Suprapubic skin (tissue), 4 donors: ENCODE measurements around the gene SLC16A13.

Experiments used
- EP300 ChIP-seq: sonication (generic); formaldehyde crosslinking; IDR thresholded peaks from one replicate; pipeline ENCODE4 v1.6.1; 2017; ENCODE audit warnings: antibody characterized with exemption
- POLR2A ChIP-seq, 2 donors: fragments of 450-650 bp; IDR thresholded peaks; one replicate each; pipeline ENCODE4 v1.6.1; 2017; ENCODE audit warnings: antibody characterized with exemption in 2 of 2, mild to moderate bottlenecking in 2 of 2, moderate library complexity in 2 of 2
- POLR2AphosphoS5 ChIP-seq, 3 donors: sonication (generic); formaldehyde crosslinking; IDR thresholded peaks; one replicate each; pipeline ENCODE4 v1.6.1; 2017; ENCODE audit warnings: antibody characterized with exemption in 3 of 3
- TF ChIP-seq, protein P1 (sequence below), 2 donors: fragments of 200-600 bp in 1 of 2; fragments of 450-650 bp in 1 of 2; sonication (generic) in 1 of 2; IDR thresholded peaks; one replicate each; pipeline ENCODE4 v1.5.1; 2016 to 2019; ENCODE audit warnings: antibody characterized with exemption in 2 of 2, mild to moderate bottlenecking in 1 of 2, moderate library complexity in 1 of 2

DNA sequence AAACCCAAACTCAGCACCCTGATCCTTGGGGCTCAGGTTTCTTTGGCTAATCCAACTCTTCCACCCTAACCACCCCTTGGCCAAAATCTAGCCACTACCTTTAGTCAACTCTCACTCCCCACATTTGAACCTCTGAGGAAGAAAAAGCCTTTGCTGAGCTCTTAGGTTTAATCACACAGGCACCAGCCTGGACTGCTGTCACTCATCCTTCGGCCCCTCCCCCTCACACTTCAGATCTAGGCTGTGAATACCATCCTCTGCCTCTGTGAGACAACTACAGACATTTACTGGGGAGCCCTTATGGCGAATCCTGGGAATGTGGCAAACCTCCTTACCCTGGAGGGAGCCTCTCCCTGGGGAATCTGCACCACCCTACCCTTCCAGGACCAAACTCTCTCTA lies 28.7 kb upstream of the SLC16A13 start:
- TF ChIP-seq, protein P1, sequence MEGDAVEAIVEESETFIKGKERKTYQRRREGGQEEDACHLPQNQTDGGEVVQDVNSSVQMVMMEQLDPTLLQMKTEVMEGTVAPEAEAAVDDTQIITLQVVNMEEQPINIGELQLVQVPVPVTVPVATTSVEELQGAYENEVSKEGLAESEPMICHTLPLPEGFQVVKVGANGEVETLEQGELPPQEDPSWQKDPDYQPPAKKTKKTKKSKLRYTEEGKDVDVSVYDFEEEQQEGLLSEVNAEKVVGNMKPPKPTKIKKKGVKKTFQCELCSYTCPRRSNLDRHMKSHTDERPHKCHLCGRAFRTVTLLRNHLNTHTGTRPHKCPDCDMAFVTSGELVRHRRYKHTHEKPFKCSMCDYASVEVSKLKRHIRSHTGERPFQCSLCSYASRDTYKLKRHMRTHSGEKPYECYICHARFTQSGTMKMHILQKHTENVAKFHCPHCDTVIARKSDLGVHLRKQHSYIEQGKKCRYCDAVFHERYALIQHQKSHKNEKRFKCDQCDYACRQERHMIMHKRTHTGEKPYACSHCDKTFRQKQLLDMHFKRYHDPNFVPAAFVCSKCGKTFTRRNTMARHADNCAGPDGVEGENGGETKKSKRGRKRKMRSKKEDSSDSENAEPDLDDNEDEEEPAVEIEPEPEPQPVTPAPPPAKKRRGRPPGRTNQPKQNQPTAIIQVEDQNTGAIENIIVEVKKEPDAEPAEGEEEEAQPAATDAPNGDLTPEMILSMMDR (IDR thresholded peaks at IDR 0.05), result no peak
- TF ChIP-seq POLR2A (IDR thresholded peaks at IDR 0.05), result no peak
- TF ChIP-seq POLR2AphosphoS5 (IDR thresholded peaks at IDR 0.05), result no peak
- no peak for TF ChIP-seq EP300
